DOHH2 (cell line): ENCODE data around the gene GPC6.

Source experiments
- H3F3A ChIP-seq: fragments of 200-600 bp; sonication (generic), shearing (Covaris generic); 2 replicates; pipeline ENCODE4 v1.6.0; 2016; ENCODE audit warnings: antibody characterized with exemption, mild to moderate bottlenecking; ENCODE audit not compliant: control insufficient read depth, insufficient read depth
- H3K27ac ChIP-seq: fragments of 200-600 bp; sonication (generic); 2 replicates; pipeline ENCODE4 v1.5.1; 2014; ENCODE audit warnings: low read depth, mild to moderate bottlenecking, low read length, moderate library complexity
- H3K27me3 ChIP-seq: fragments of 200-600 bp; sonication (generic); 2 replicates; pipeline ENCODE4 v1.6.1; 2014; ENCODE audit warnings: mild to moderate bottlenecking, low read length, mixed read lengths; ENCODE audit not compliant: control insufficient read depth
- H3K36me3 ChIP-seq: fragments of 200-600 bp; sonication (generic); 2 replicates; pipeline ENCODE4 v1.6.1; 2014; ENCODE audit warnings: mild to moderate bottlenecking, low read length, moderate library complexity, mixed read lengths; ENCODE audit not compliant: control insufficient read depth
- H3K4me1 ChIP-seq: fragments of 200-600 bp; sonication (generic); 2 replicates; pipeline ENCODE4 v1.6.1; 2014; ENCODE audit warnings: mild to moderate bottlenecking, low read length, mixed read lengths; ENCODE audit not compliant: control insufficient read depth
- H3K4me2 ChIP-seq: fragments of 200-600 bp; sonication (generic); 2 replicates; pipeline ENCODE4 v1.6.0; 2014; ENCODE audit warnings: mild to moderate bottlenecking, low read length, moderate library complexity
- H3K4me3 ChIP-seq: fragments of 200-600 bp; sonication (generic); 2 replicates; pipeline ENCODE4 v1.5.1; 2014; ENCODE audit warnings: mild to moderate bottlenecking, low read length, mixed read lengths
- H3K79me2 ChIP-seq: fragments of 200-600 bp; sonication (generic); 2 replicates; pipeline ENCODE4 v1.6.1; 2014; ENCODE audit warnings: mild to moderate bottlenecking, low read length, mixed read lengths; ENCODE audit not compliant: control insufficient read depth
- H3K9me2 ChIP-seq: fragments of 200-600 bp; sonication (generic); replicated peaks from 2 replicates; pipeline ENCODE4 v1.6.1; 2014; ENCODE audit warnings: mild to moderate bottlenecking, low read length, mixed read lengths; ENCODE audit not compliant: control insufficient read depth
- H3K9me3 ChIP-seq: fragments of 200-600 bp; sonication (generic); 2 replicates; pipeline ENCODE4 v1.6.1; 2014; ENCODE audit warnings: antibody characterized with exemption, low read length, mixed read lengths; ENCODE audit not compliant: control insufficient read depth, insufficient read depth
- H4K20me1 ChIP-seq: fragments of 200-600 bp; sonication (generic); 2 replicates; pipeline ENCODE4 v1.6.0; 2014; ENCODE audit warnings: low read depth, mild to moderate bottlenecking, antibody characterized with exemption, low read length, moderate library complexity; ENCODE audit not compliant: control insufficient read depth, insufficient read depth
- CTCF ChIP-seq: fragments of 200-600 bp; sonication (generic); IDR thresholded peaks from one replicate; pipeline ENCODE4 v1.5.1; 2014; ENCODE audit warnings: antibody characterized with exemption, mild to moderate bottlenecking, low read depth, low read length; ENCODE audit not compliant: poor library complexity, severe bottlenecking
- EZH2phosphoT487 ChIP-seq: fragments of 200-600 bp; sonication (generic); IDR thresholded peaks from 2 replicates; pipeline ENCODE4 v1.6.1; 2017; ENCODE audit warnings: borderline replicate concordance, mild to moderate bottlenecking, antibody characterized with exemption, low read length, moderate library complexity, mixed read lengths

Gene GPC6

GRCh38 chr13:94139393-94139995 lies 912.9 kb downstream of the GPC6 start:
- no peak for TF ChIP-seq EZH2phosphoT487
- no peak for TF ChIP-seq CTCF
- H4K20me1 ChIP-seq, result no peaks in the 10 kb centered on the region
- H3K4me1 ChIP-seq, result no peaks in the 10 kb centered on the region
- H3K4me2 ChIP-seq, result no peak overlapping the region
- H3K79me2 ChIP-seq, result no peaks in the 10 kb centered on the region
- no peak overlapping the region for H3K4me3 ChIP-seq
- no peaks in the 10 kb centered on the region for H3K9me2 ChIP-seq
- H3F3A ChIP-seq, result no peaks in the 10 kb centered on the region
- H3K27me3 ChIP-seq, result no peaks in the 10 kb centered on the region
- no peaks in the 10 kb centered on the region for H3K36me3 ChIP-seq
- H3K9me3 ChIP-seq, result no peaks in the 10 kb centered on the region
- H3K27ac ChIP-seq, result no peak overlapping the region

GRCh38 chr13:94140027-94140426 lies 913.4 kb downstream of the GPC6 start:
- no peak for TF ChIP-seq CTCF
- no peak for TF ChIP-seq EZH2phosphoT487
- Histone ChIP-seq H3K36me3 (no peaks in the 10 kb centered on the region), H3K9me2 (no peaks in the 10 kb centered on the region), H3K27me3 (no peaks in the 10 kb centered on the region), H3K27ac (no peak overlapping the region), H4K20me1 (no peaks in the 10 kb centered on the region), H3K79me2 (no peaks in the 10 kb centered on the region), H3K4me3 (no peak overlapping the region), H3K9me3 (no peaks in the 10 kb centered on the region), H3K4me1 (no peaks in the 10 kb centered on the region), H3K4me2 (no peak overlapping the region), H3F3A (no peaks in the 10 kb centered on the region)

- no peaks in the 10 kb centered on the region for H3K4me1 ChIP-seq
- no peaks in the 10 kb centered on the region for H4K20me1 ChIP-seq
- no peaks in the 10 kb centered on the region for H3K9me3 ChIP-seq
- H3K9me2 ChIP-seq, result no peaks in the 10 kb centered on the region
- H3F3A ChIP-seq, result no peaks in the 10 kb centered on the region
- H3K4me3 ChIP-seq, result no peak overlapping the region
- H3K79me2 ChIP-seq, result no peaks in the 10 kb centered on the region
- TF ChIP-seq EZH2phosphoT487 (no peak), CTCF (no peak)
- no peak overlapping the region for H3K4me2 ChIP-seq
- H3K27ac ChIP-seq, result no peak overlapping the region
- H3K36me3 ChIP-seq, result no peaks in the 10 kb centered on the region
- no peaks in the 10 kb centered on the region for H3K27me3 ChIP-seq
Measured at GRCh38 chr13:94140511-94140910, 913.9 kb downstream of the GPC6 start.
